Vagina (tissue), 2 donors: ENCODE measurements around the gene IGFLR1. TPM values are rescaled to one million over a fixed set of nuclear protein-coding genes. Genes with fewer than 3 reads are reported as not detected.
"Not testable (repeated sequence)": the region's sequence is repeated elsewhere in the genome, so short reads cannot be mapped to it uniquely, and the experiment has no call there.

Source experiments
- DNase-seq, 2 donors: peaks; one replicate each; pipeline ENCODE4 v3.0.0-alpha.2; 2017; ENCODE audit errors: extremely low spot score in 2 of 2
- H3K27ac ChIP-seq: fragments of 200-600 bp; sonication (generic); one replicate; pipeline ENCODE4 v1.5.1; 2019
- H3K27me3 ChIP-seq: fragments of 200-600 bp; sonication (generic); one replicate; pipeline ENCODE4 v1.5.1; 2019
- H3K36me3 ChIP-seq, 2 donors: fragments of 200-600 bp; sonication (generic); one replicate each; pipeline ENCODE4 v1.5.1; 2017 to 2019
- H3K4me1 ChIP-seq: fragments of 200-600 bp; sonication (generic); one replicate; pipeline ENCODE4 v1.5.1; 2019
- H3K4me3 ChIP-seq, 2 donors: fragments of 200-600 bp; sonication (generic); 1 replicate in 1 of 2; 2 replicates in 1 of 2; pipeline ENCODE4 v1.5.1; 2016 to 2019
- H3K9me3 ChIP-seq: fragments of 200-600 bp; sonication (generic); one replicate; pipeline ENCODE4 v1.5.1; 2019
- POLR2A ChIP-seq, 2 donors: fragments of 450-650 bp; IDR thresholded peaks; one replicate each; pipeline ENCODE4 v1.6.1; 2017; ENCODE audit warnings: antibody characterized with exemption in 2 of 2, mild to moderate bottlenecking in 2 of 2, moderate library complexity in 2 of 2
- POLR2AphosphoS5 ChIP-seq, 2 donors: sonication (generic); formaldehyde crosslinking; IDR thresholded peaks; one replicate each; pipeline ENCODE4 v1.9.0; 2017; ENCODE audit warnings: antibody characterized with exemption in 2 of 2, mild to moderate bottlenecking in 2 of 2, low read depth in 1 of 2; ENCODE audit not compliant: insufficient read depth in 1 of 2
- intact Hi-C: fragments of 100-400 bp; cut with DNase I; formaldehyde crosslinking; loops from one replicate; pipeline ENCODE4 v1.15.1; 2023
- total RNA-seq: library from RNA; depleted of rRNA; stranded (reverse); fragments of >200 nt; gene quantifications from one replicate; pipeline ENCODE4 v1.2.3, GENCODE V29; 2016
- TF ChIP-seq, protein P1 (sequence below), 3 experiments: fragments of 450-650 bp in 2 of 3; fragments of 200-600 bp in 1 of 3; sonication (generic) in 1 of 3; IDR thresholded peaks; one replicate each; pipeline ENCODE4 v1.5.1; 2017 to 2019; ENCODE audit warnings: antibody characterized with exemption in 3 of 3, mild to moderate bottlenecking in 2 of 3, moderate library complexity in 2 of 3

The IGFLR1 gene
- total RNA-seq, 1 donor from 2014 or later, result 7.4 TPM

DNA sequence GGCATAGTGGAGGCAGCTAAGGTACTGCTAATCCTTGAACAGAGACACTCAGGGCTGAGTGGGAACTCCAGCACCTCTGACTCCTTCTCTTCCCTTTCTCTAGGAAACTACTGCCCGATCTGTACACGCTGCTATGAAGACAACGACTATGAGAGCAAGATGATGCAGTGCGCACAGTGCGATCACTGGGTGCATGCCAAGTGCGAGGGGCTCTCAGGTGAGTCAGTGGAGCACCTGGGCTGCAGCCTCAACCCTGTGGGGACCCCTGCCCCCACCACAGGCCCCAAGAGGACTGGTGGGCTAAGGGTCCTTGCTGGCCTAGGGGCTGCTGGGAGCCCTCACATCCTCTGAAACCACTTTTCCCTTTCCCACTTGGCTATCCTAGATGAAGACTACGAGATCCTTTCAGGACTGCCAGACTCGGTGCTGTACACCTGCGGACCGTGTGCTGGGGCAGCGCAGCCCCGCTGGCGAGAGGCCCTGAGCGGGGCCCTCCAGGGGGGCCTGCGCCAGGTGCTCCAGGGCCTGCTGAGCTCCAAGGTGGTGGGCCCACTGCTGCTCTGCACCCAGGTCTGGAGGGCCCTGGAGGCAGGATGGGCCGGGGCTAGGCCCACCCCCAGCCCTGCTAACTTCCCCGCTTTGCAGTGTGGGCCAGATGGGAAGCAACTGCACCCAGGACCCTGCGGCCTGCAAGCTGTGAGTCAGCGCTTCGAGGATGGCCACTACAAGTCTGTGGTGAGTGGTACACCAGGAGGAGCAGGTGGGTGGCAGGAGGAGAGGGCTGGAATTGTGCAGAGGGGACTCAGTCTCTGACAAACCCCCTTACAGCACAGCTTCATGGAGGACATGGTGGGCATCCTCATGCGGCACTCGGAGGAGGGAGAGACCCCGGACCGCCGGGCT is 14.9 kb downstream of the IGFLR1 start:
- Histone ChIP-seq H3K4me3 (no peak overlapping the region), H3K27ac (no peak overlapping the region), H3K9me3 (no peaks in the 10 kb centered on the region), H3K36me3 (peaks cover 3 to 100% of the 10 kb centered on the region in 2 donors), H3K27me3 (no peaks in the 10 kb centered on the region), H3K4me1 (no peaks in the 10 kb centered on the region)
- TF ChIP-seq POLR2A (IDR thresholded peaks at IDR 0.05) (no peak), POLR2AphosphoS5 (IDR thresholded peaks at IDR 0.05; ENCODE audit: insufficient read depth in 1 of 2, low read depth in 1 of 2) (no peak)
- TF ChIP-seq, protein P1, sequence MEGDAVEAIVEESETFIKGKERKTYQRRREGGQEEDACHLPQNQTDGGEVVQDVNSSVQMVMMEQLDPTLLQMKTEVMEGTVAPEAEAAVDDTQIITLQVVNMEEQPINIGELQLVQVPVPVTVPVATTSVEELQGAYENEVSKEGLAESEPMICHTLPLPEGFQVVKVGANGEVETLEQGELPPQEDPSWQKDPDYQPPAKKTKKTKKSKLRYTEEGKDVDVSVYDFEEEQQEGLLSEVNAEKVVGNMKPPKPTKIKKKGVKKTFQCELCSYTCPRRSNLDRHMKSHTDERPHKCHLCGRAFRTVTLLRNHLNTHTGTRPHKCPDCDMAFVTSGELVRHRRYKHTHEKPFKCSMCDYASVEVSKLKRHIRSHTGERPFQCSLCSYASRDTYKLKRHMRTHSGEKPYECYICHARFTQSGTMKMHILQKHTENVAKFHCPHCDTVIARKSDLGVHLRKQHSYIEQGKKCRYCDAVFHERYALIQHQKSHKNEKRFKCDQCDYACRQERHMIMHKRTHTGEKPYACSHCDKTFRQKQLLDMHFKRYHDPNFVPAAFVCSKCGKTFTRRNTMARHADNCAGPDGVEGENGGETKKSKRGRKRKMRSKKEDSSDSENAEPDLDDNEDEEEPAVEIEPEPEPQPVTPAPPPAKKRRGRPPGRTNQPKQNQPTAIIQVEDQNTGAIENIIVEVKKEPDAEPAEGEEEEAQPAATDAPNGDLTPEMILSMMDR (IDR thresholded peaks at IDR 0.05), result no peak
- intact Hi-C loops, result no loop called here
- DNase-seq, result no peak

DNA sequence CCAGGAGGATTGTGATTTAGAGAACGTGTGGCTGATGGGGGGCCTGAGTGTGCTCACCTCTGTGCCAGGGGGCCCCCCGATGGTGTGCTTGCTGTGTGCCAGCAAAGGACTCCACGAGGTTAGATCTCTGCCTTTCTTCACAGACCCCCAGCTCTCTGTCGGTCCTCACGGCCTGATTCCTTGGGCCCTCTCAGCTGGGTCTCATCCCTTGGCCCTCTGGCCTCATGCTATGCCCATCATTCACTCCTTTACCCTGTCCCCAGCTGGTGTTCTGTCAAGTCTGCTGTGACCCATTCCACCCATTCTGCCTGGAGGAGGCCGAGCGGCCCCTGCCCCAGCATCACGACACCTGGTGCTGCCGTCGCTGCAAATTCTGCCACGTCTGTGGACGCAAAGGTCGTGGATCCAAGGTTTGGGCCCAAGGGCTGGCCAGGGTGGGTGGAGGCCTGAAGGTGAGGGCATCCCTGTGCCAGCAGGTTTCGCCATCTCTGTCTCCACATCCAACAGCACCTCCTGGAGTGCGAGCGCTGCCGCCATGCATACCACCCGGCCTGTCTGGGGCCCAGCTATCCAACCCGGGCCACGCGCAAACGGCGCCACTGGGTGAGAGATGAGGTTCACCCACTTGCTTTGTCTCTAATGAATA is 16.9 kb downstream of the IGFLR1 start:
- Histone ChIP-seq H3K9me3 (no peaks in the 10 kb centered on the region), H3K4me3 (no peak overlapping the region), H3K27me3 (no peaks in the 10 kb centered on the region), H3K36me3 (peaks cover 3 to 98% of the 10 kb centered on the region in 2 donors), H3K27ac (no peak overlapping the region), H3K4me1 (no peaks in the 10 kb centered on the region)
- intact Hi-C loops, result no loop called here
- DNase-seq, result no peak
- TF ChIP-seq POLR2A (IDR thresholded peaks at IDR 0.05), result no peak
- TF ChIP-seq POLR2AphosphoS5 (IDR thresholded peaks at IDR 0.05; ENCODE audit: insufficient read depth in 1 of 2, low read depth in 1 of 2), result no peak
- TF ChIP-seq, protein P1 (IDR thresholded peaks at IDR 0.05), result no peak

DNA sequence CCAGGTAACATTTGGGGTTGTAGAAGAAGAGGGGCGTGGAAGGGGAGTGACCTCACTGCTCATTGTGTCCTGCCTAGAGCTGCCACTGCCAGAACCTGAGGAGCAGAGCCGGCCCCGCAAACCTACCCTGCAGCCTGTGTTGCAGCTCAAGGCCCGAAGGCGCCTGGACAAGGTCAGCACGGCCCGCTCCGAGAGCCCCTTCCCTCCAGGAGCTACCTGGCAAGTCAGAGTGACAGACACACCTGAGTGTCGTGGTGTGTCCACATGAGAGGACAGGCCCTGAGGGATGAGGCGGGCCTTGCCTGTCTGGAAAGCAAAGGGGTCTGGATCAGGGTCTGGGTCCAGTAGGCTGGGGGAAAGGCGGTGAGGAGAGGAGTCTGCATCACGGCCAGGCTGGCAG is 17.7 kb downstream of the IGFLR1 start:
- H3K36me3 ChIP-seq, result peaks cover 3 to 96% of the 10 kb centered on the region in 2 donors
- intact Hi-C loops, result no loop called here
- no peaks in the 10 kb centered on the region for H3K9me3 ChIP-seq
- no peak for DNase-seq
- no peak overlapping the region for H3K4me3 ChIP-seq
- no peak overlapping the region for H3K27ac ChIP-seq
- TF ChIP-seq POLR2AphosphoS5 (IDR thresholded peaks at IDR 0.05; ENCODE audit: insufficient read depth in 1 of 2, low read depth in 1 of 2), result no peak
- TF ChIP-seq, protein P1 (IDR thresholded peaks at IDR 0.05), result no peak
- TF ChIP-seq POLR2A (IDR thresholded peaks at IDR 0.05), result no peak
- peaks cover 5% of the 10 kb centered on the region for H3K4me1 ChIP-seq
- no peaks in the 10 kb centered on the region for H3K27me3 ChIP-seq

DNA sequence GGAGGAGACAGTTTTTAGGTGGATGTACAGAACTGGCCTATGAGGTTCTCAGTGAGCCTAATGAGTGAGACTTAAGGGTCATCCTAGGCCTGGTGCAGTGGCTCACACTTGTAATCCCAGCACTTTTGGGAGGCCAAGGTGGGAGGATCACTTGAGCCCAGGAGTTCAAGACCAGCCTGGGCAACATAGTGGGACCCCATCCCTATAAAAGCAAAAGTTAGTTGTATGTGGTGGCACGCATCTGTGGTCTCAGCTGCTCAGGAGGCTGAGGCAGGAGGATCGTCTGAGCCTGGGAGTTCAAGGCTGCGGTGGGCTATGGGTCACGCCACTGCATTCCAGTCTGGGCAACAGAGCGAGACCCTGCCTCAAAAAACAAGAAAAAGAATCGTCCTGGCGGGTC is 18.1 kb downstream of the IGFLR1 start:
- H3K27ac ChIP-seq, intact Hi-C loops, H3K27me3 ChIP-seq, H3K4me3 ChIP-seq, H3K9me3 ChIP-seq, DNase-seq, H3K4me1 ChIP-seq: not testable (repeated sequence)
- peaks cover 3 to 91% of the 10 kb centered on the region in 2 donors for H3K36me3 ChIP-seq

DNA sequence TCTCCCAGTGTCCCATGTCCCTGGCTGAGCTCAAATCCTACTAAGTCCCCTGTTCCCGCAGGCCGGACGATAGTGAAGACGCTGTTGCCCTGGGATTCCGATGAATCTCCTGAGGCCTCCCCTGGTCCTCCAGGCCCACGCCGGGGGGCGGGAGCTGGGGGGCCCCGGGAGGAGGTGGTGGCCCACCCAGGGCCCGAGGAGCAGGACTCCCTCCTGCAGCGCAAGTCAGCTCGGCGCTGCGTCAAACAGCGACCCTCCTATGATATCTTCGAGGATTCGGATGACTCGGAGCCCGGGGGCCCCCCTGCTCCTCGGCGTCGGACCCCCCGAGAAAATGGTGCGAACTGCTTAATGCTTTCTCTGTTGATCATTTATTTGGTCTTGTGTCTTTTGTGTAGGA is 18.6 kb downstream of the IGFLR1 start:
- intact Hi-C loops, result no loop called here
- TF ChIP-seq POLR2A (IDR thresholded peaks at IDR 0.05) (no peak), POLR2AphosphoS5 (IDR thresholded peaks at IDR 0.05; ENCODE audit: insufficient read depth in 1 of 2, low read depth in 1 of 2) (no peak)
- TF ChIP-seq, protein P1 (IDR thresholded peaks at IDR 0.05), result no peak
- Histone ChIP-seq H3K36me3 (peaks cover 3 to 87% of the 10 kb centered on the region in 2 donors), H3K27me3 (no peaks in the 10 kb centered on the region), H3K27ac (no peak overlapping the region), H3K9me3 (no peaks in the 10 kb centered on the region), H3K4me1 (peaks cover 14% of the 10 kb centered on the region), H3K4me3 (no peak overlapping the region)
- no peak for DNase-seq
